T-helper 2 cell (primary cell): ENCODE data around the gene IRX1.

Experiments used
- DNase-seq, 5 experiments: peaks; one replicate each; pipeline versions ENCODE4 v3.0.0 to v3.0.0-alpha.2; 2012 to 2022

Gene IRX1

DNA sequence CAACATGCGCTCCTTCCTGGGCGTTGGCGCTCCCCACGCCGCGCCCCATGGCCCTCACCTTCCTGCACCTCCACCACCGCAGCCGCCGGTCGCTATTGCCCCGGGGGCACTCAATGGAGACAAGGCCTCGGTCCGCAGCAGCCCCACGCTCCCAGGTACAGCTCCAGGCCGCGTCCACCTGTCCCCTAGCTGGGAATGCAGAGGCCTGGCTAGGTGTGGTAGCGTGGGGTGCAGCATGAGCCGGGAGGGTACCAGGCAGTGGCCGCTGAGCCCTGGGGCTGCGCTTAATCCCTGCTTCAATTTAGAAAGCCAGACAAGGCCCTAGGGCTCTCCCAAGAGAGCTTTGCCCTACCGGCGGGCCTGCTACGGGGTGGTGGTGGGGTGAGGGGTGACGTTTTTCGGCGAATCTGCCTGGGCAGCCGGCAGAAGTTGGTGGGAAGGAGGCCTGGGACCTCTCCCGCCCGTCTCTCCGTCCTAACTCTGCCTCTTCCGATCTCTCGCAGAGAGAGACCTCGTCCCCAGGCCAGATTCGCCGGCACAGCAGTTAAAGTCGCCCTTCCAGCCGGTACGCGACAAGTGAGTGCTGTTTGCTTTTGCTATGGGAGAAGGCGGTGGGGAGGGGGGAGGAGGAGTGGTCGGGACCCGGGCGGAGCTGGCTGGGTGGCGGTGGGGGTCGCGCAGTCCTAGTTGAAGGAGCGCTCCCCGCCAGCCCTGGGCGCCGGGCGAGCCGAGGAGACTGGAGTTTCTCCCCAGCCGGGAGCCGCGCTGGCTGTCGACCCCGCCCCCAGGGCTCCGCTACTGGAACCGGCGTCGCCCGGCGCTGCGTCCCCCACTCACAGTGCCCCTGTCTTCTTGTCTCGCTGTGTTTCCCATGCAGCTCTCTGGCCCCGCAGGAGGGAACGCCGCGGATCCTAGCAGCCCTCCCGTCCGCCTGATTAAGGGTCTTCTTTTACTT is 4.8 kb downstream of the IRX1 start:
- DNase-seq = no peak

DNA sequence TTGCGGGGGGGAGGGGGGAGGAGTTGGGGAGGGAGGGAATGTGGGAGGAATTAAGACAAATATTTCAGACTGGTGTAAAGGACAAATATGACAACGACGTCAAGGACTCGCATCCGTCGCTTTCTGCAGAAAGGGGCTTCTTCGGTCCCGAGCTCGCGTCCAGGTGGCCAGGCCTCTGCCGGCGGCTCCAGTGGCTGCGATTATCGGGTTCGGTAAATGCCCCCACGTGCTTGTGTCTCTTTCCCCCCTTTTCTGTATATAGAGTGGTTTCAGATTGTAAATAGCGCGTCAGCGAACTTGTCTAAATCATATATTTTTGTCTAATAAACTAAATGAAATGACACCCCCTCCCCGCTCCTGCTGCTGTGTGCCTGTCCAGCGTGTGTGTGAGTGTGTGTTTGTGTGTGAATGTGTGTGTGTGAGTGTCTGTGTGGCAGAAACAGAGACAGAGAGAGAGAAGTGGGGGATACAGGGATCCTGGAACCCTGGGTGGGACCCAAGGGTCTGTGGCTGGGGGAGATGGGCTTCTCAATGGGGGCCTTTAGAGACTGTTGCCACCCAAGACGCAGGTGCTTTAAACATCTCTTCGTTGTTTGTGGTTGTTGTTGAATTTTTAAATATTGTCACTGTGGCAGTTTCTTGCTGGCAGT is 5.6 kb downstream of the IRX1 start:
- no peak for DNase-seq

DNA sequence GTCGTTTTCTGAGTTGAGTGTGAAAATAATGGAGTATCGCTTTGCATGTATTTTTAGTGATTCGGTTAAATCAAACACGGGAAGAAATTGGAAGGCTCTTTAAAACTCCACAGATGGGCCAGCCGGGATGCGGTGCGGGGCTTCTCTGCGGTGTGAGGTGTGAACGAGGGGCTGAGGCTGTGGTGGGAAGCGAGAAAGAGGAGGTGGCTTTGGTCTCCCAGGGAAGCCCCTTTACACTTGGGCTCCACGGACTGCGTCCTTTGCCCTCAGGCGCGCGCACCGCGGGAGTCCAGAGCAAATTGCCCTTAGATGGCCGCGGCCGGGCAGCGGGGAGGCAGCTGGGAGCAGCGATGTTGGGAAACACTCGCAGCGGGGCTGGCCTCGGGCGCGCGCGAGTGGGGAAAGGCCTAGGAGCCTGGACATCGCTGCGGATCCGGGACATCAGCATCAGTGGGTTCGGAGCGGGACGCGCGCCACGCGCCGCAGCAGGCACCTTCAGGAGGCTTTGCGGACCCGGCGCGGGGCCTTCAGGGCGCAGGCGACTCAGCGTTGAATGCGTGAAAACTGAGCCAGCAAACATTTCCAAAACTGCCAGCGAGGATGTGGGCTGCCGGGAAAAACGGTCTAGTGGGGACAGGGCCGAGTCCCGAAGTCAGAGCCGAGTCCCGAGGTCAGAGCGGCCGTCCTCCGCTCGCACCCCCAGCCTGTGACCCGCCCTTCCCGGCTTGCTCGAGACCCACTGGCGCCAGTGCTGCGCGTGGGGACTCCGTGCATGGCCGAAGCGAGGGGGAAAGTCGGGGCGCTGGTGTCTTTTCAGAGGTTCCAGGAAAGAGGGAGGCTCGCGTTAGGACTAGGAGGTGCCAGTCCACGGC is 6.5 kb downstream of the IRX1 start:
- no peak for DNase-seq

DNA sequence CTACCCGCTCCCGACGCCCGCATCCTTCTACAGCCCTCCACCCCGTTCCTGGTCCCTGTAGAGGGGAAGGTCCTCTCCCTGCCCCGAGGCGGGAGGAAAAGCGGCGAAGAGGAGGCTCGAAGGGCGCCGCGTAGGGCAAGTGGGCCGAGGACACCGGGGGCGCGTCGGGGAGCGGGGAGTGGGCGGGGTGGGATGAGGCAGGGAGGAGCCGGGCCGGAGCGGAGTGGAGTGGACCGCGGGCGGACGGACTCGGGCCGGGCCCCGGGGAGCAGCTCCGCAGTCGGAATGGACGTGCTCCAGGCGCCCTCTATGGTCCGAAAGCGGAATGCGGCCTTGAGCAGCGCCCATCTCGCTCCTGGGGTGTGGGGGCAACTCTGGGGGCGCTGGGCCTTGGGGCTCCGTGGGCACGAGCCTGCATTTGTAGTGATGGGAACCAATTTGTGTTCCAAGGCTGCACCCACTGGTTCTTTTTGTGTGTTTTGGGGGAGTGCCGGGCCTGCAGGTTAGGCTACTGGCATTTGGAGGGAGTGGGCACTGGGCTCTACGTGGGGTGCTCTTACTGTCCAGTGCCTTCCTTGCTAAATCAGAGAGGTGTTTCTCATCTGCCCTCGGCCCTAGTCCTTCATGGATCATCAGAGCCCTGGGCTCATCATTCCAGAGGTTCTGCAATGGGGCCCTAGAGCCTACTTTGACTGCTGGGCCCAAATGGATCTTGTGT is 7.3 kb downstream of the IRX1 start:
- DNase-seq = no peak

DNA sequence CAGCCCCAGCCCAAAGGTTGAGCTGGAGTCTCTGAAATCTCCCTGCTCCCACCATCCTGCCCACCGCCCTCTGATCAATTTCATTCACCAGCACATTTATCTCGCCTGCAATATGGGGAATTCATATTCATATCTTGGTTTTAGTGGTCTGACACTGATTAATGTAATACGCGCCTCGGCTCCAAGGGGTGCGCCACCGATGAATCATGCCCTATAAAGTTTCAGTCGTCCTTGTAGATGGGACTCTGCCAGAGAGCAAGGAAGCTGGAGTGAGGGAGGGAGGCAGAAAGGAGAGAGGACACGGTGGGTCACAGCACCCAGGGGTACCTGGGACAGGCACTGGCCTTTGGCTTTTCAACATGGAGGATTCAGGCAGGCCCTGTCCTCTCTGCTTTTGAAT is 8.9 kb downstream of the IRX1 start:
- no peak for DNase-seq

DNA sequence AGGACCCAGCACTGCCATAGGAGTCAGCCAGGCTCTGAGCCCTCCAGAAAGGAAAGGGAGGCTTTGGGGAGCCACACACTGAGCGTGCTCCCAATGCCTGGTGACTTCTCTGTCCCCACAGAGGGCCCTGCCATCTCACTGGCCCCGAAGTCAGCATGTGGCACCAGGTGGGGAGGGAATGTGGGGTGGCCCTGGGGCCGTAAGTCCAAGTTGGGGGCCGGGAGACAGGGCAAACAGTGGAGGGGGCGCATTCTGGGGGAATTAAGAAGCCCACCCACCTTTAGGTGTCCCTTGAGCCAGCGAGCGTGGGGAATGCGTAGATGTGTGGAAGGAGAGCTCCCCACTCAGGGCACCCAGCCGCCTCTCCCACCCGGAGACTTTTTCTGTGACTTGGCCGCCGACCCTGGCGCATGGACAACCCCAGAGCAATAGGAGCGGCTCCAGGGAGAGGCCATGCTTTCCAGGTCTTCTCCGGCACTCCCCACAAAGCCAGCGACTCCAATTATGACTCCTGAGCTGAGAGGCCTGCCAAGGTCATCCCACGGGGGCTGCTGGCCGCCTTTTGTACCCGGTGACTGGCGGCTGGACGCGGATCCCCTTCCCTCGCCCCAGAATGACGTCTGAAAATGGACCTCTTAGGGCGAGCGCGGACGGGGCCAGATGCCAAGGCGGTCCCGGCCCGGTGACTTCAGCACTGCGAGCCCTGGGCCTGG is 9.8 kb downstream of the IRX1 start:
- no peak for DNase-seq

DNA sequence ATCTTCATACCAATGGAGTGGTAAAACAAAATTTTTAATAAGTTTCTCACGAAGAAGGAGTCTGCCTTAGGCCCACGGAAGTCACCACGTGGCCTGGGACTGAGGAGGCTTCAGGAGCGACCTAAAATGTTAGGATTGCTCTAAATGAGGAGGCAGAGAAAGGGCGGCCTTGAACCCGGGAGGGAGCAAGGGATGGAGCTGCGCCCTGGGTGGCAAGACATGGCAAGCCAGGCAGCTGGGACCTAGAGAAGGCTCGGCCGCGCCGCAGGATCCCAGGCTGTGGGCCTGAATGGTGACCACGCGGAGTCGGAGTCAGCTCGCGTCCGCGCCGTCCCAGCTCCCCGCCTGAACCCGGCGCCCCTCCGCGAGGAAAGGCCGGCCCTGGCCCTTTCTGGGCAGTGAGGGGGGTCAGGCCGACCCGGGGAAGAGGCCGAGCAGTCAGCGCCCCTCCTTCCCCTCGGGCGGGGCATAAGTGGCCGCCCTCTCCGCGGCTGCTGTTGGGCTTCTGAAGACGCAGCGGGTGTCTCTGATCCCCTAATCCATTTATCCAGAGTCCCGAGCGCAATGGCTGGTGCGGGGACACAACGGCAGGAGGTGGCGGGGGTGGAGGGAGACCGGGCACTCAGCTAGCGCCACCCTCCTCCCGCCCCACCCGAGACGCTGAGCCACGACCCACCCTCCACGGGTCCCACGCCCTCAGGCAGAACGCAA is 10.6 kb downstream of the IRX1 start:
- no peak for DNase-seq

DNA sequence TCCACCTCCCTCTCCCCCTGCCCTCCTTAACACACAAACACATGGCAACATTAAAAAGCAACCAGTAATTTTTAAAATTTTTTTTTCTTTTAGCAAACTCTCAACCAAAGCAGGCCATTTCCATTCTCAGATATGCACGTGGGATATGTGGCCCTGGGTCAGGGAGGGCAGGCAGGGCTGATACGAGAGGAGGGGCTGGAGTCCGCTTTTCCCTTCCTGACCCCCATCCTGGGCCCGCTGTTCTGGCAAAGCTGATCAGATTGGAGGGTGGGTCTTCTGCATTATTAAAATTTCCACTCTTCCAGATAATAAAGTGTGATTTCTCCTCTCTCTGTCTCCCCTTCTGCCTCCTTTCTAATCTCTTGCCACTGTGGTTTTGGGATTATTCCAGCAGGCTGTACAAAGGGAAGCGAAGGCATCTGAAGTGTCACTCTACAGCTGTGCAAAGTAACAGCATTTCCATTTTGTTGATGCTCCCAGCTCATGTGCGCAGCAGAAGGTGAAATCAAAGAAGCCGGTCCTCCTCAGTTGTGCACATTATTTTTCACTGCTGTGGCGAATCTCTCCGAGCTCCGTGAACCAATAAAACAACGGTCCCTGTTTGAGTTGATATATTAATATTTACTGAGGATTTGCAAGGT is 12.0 kb downstream of the IRX1 start:
- DNase-seq = no peak

DNA sequence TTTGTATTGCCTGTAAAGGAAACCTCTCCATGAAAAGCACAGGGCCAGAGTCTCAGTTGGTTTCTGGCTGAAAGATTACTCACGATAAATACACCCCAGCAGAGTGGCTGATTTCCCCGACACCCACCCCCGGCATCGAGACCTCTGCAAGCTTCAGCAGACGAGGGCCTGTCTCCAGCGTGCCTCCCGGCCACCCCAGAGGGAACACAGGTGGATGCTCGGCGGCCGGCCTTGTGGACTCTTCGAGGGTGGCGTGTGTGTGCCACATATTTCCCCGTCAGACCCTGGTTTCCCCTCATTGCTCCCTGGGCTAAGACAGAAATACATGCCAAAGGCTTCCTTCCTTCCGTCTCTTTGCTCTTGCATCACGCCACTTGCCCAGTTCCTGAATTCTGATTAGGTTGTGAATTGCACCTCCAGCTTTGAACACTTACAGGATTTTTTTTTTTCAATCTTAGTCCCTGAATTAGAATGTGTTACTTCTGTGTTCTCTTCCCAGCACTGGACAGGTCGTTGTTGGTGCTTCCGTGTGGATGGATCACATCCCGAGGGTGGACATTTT is 13.6 kb downstream of the IRX1 start:
- no peak for DNase-seq

DNA sequence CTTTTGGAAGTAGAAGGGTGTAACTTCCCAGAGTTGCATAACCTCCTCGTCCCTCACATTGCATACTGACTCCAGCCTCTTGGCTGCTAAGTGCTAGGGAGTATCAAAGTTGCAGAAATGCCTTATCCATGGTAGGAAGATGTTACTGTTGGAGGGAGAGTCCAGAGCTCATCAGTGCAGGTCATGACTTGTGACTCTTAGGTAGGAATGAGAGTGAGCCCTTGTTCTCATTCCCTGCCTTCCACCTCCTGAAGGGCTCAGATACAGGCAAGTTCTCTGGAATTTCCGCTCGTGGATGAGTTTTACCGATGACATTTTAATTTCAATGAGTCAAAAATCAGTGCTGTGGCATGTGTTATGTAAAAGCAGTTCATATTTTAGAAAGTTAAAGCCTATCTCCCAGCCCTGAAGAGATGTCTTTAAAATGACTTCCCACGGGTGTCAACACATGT is 17.0 kb downstream of the IRX1 start:
- no peak for DNase-seq

DNA sequence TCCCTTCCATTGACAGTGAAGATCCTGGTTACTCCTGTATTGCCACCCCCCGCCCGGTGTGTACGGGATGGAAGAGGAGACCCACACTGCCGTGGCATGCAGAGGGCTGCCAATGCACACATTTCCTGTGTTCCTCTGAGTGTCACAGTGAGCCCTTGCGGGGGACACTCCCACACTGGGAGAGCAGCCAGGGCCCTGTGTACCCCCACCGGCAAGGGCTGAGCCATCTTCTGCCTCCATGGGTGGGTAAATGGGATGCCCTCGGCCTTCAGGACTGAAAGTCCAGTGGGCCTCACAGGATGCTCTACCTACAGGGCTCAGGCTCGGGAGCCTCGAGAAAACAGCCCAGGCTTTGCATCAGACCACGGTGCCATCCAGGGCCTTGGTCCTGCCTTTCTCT is 18.1 kb downstream of the IRX1 start:
- DNase-seq = no peak

DNA sequence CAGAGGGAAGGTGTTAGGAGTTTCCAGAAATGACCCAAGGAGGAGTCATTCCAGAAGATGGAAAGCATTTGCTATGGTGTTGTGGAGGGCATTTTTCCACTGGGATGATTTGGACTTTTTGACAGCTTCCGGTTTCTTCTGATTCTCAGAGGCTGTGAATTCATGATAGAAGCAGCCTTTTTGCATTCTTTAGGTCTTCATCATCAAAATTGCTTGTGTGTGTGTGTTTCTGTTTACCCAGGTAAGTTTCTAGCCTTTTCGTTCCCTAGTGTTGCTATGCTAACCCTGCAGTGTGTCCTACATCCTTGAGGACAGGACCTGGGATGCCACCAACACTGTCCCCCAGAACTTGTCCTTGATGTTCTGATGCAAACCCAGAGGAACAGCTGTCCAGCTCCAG is 19.6 kb downstream of the IRX1 start:
- no peak for DNase-seq

DNA sequence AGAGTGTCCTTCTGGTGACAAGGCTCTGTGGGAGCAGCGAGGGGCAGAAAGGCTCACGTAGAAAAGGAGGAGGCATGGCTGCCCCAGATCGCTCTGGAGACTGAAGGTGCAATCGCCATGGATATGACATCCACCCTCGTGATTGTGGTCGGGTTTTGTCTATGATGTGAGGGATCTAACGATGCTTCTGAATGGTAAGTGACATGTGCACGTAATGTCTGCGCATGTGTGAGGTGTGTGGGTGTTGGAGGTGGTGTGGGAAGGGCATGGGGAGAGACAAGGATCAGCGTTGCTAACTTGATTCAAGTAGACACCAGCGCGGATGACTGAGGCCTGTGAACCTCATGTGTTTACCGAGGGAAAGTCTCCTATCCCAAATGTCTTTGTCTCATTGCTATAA is 20.2 kb downstream of the IRX1 start:
- DNase-seq = no peak

DNA sequence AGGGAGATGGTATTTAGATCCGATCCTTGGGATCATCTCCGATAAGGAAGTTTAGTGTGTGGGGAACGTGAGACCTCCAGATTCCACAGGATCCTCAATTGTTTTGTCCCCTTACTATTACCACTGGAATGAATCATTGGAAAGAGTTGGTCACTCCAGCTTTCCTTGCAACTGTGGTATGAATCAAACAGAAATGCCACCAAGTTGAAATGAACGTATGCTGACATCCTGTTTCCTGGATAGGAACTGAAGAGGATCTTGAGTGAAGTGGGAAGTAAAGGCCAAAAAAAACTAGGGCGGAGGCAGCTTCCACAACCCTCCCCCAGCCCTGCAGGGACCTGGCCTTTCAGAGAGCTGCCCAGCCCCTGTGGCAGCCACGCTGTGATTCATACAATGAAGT is 23.9 kb downstream of the IRX1 start:
- DNase-seq = no peak

DNA sequence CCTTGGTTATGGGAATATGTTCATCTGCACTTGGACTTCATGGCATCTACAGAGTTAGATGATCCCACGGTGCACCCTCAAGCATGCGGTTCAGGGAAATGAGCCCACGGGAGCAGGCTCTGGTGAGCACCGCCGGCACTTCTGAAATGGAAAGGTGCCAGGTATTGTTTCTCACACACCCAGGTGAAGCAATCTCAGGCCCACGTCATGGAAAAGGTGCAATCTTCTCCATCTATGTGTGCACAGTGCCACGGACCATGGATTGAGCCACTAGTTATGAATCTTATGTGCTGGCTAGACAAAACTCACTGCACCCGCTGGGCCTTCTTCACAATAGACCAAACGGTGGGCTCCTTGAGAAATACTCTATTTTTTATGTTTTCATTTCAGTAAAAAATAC is 27.3 kb downstream of the IRX1 start:
- no peak for DNase-seq

DNA sequence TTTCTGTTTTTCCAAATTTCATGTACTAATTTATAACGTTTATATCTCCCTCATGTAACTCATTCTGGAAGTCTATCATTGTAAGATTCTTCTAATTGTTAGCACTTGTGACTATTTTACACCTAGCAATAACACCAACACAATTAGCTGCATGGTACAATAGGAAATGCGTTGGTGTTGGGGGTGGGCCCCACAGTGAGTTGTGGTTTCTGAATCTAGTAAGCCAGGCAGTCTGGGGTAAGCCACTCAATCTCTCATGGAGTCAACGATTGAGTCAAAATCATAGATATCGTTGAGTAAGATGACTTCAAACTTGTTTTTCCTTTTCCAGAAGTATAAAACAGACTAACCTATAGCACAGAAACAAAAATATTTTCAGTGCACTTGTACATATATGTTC is 30.0 kb downstream of the IRX1 start:
- no peak for DNase-seq

DNA sequence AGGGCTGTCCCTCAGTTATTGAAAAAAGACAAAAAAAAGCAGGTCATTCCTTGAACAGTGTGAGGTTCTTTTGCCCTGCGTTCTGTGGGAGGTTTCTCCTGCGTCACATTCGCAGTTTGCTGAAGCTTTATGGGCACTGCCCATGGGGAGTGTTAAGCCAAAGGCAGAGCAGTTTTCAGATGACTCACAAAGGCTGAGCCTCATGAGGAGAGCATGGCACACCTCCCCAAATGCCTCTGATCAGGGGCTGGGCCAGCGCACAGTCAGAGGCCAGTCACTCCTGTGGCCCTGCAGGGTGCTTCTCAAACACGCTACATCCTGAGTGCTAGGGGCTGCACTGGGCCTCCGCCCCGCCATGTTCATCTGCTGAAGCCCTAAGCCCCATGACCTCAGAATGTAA is 38.4 kb downstream of the IRX1 start:
- DNase-seq = no peak

DNA sequence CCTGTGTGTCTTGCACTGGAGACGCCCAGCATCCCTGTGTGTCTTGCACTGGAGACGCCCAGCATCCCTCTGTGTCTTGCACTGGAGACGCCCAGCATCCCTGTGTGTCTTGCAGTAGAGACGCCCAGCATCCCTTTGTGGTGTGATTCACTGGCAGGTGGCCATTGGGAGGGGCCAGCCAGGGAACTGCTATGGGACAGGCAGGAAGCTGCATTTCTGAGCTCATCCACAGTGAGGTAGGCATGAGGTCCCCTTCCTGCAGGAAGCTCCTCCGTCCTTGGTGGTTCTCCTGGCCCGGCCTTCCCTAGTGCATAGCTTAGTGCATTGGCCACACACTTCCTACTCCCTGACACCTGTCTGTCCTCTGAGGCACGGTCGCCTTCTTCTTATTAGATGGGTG is 43.5 kb downstream of the IRX1 start:
- no peak for DNase-seq

DNA sequence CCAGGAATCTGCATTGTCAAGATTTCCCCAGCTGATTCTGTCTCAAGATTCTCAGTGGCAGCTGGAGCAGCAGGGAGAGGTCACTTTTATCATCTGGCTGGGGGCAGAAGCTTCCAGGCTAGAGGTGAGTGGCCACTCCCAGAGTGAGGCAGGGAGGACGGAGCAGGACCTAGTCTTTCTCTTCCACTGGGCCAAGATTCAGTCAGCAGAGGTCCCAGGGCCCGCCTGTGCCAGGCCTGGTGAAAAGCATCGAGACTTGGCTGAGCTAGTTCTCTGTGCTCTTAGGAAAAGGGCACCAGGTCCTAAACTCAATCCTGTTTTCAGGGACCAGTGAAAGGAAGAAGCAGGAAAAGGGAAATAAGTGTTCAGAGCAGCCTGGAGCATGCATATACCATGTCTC is 46.6 kb downstream of the IRX1 start:
- no peak for DNase-seq

DNA sequence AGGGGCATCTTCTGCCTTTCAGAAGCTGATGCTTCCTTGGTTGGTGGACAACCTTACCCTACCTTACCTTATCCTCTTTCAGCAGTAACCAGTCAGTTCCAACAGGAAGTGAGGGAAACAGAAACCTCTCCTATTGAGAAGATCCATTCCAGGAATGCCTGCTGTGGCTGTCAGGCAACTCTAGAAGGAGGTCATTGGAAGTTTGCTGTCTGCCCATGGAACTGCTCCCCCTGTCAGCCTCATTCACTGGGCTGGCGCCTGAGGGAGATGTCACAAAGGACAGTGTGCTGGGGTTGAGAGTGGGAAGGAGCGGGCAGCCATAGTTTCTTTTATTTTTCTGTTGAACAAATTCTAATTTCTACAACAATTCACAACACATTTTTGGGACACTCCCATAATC is 54.7 kb downstream of the IRX1 start:
- DNase-seq = no peak
